Left lung (tissue), 10 donors: ENCODE data around the gene TFF2. TPM values are rescaled to one million over a fixed set of nuclear protein-coding genes. Genes with fewer than 3 reads are reported as not detected.

Source experiments
- ATAC-seq: fragments of 200-7000 bp; cut with Tn5 transposase; one replicate; pipeline ENCODE4 v1.9.1; 2020; ENCODE audit warnings: moderate library complexity
- DNase-seq, 4 donors: peaks; one replicate each; pipeline ENCODE4 v3.0.0-alpha.2; 2013 to 2020
- H3K27ac ChIP-seq, 2 donors: fragments of 200-600 bp; sonication (generic) in 1 of 2; one replicate each; pipeline versions ENCODE4 v1.5.0 to v1.8.0; 2020 to 2021
- H3K27me3 ChIP-seq, 2 donors: fragments of 200-600 bp; sonication (generic) in 1 of 2; one replicate each; pipeline versions ENCODE4 v1.5.0 to v1.8.0; 2020 to 2021
- H3K36me3 ChIP-seq, 2 donors: fragments of 200-600 bp; sonication (generic) in 1 of 2; one replicate each; pipeline versions ENCODE4 v1.5.0 to v1.8.0; 2020 to 2021
- H3K4me1 ChIP-seq, 2 donors: fragments of 200-600 bp; one replicate each; pipeline ENCODE4 v1.8.0; 2021
- H3K4me3 ChIP-seq, 2 donors: fragments of 200-600 bp; sonication (generic) in 1 of 2; one replicate each; pipeline versions ENCODE4 v1.5.0 to v1.8.0; 2020 to 2021; ENCODE audit warnings: mild to moderate bottlenecking in 1 of 2
- H3K9me3 ChIP-seq, 2 donors: fragments of 200-600 bp; sonication (generic) in 1 of 2; one replicate each; pipeline versions ENCODE4 v1.5.0 to v1.8.0; 2020 to 2021
- CTCF ChIP-seq, 2 donors: fragments of 200-600 bp; sonication (generic) in 1 of 2; IDR thresholded peaks; one replicate each; pipeline versions ENCODE4 v1.5.0 to v1.8.0; 2021; ENCODE audit warnings: antibody characterized with exemption in 2 of 2
- intact Hi-C, 2 donors: fragments of 100-400 bp; cut with DNase I; formaldehyde crosslinking; loops; one replicate each; pipeline versions ENCODE4 v1.11.2 to v1.14.2; 2022
- polyA plus RNA-seq, 6 donors: library from polyadenylated mRNA; unstranded; fragments of 120-200 nt; gene quantifications; one replicate each; pipeline ENCODE4 v1.2.1, GENCODE V29; 2013; ENCODE audit not compliant: insufficient read length in 6 of 6
- total RNA-seq, 2 donors: library from RNA; stranded (reverse); fragmentation: NEBNext Ultra II Directional; extraction: Animal tissue kit (Norgen Biotek cat#: 25700); gene quantifications; one replicate each; pipeline ENCODE4 v1.2.1, GENCODE V29; 2021
- donor health status: DM: no; HTN: yes; CAD: no.
- donor health status: DM: no; HTN: no; CAD: no.

TFF2 gene
- total and polyA plus RNA-seq, 8 donors = not detected

GRCh38 chr21:42351626-42352440 is 1.0 kb upstream of the TFF2 start:
- no peak for ATAC-seq
- Histone ChIP-seq H3K27me3 (peaks cover 0 to 7% of the 10 kb centered on the region in 2 donors), H3K9me3 (peaks cover 0 to 15% of the 10 kb centered on the region in 2 donors), H3K4me3 (no peak overlapping the region), H3K4me1 (no peaks in the 10 kb centered on the region), H3K36me3 (no peaks in the 10 kb centered on the region), H3K27ac (no peak overlapping the region)
- intact Hi-C loops = no loop called here
- DNase-seq = no peak
- TF ChIP-seq CTCF (IDR thresholded peaks at IDR 0.05) = no peak

- DNase-seq (no peak), ATAC-seq (no peak)
- TF ChIP-seq CTCF (IDR thresholded peaks at IDR 0.05) = no peak
- intact Hi-C loops = no loop called here
- peaks cover 0 to 7% of the 10 kb centered on the region in 2 donors for H3K27me3 ChIP-seq
- H3K4me1 ChIP-seq = no peaks in the 10 kb centered on the region
- H3K36me3 ChIP-seq = no peaks in the 10 kb centered on the region
- H3K9me3 ChIP-seq = peaks cover 0 to 12% of the 10 kb centered on the region in 2 donors
- no peak overlapping the region for H3K4me3 ChIP-seq
- H3K27ac ChIP-seq = no peak overlapping the region
Measured at GRCh38 chr21:42350318-42350910, 380 bp downstream of the TFF2 start.

- Histone ChIP-seq H3K4me1 (no peaks in the 10 kb centered on the region), H3K27me3 (peaks cover 0 to 7% of the 10 kb centered on the region in 2 donors), H3K4me3 (no peak overlapping the region), H3K27ac (no peak overlapping the region), H3K36me3 (no peaks in the 10 kb centered on the region), H3K9me3 (peaks cover 0 to 5% of the 10 kb centered on the region in 2 donors)
- TF ChIP-seq CTCF (IDR thresholded peaks at IDR 0.05) = no peak
- no peak for ATAC-seq
- no peak for DNase-seq
- intact Hi-C loops = no loop called here
Measured at GRCh38 chr21:42349420-42350317, 1.1 kb downstream of the TFF2 start.

- TF ChIP-seq CTCF (IDR thresholded peaks at IDR 0.05) = no peak
- Histone ChIP-seq H3K27ac (no peak overlapping the region), H3K9me3 (no peaks in the 10 kb centered on the region), H3K4me3 (no peak overlapping the region), H3K4me1 (no peaks in the 10 kb centered on the region), H3K36me3 (no peaks in the 10 kb centered on the region), H3K27me3 (peaks cover 0 to 7% of the 10 kb centered on the region in 2 donors)
- no peak for ATAC-seq
- no peak for DNase-seq
- intact Hi-C loops = no loop called here
Measured at GRCh38 chr21:42348762-42349161, 2.0 kb downstream of the TFF2 start.
